HepG2 (cell line): ENCODE measurements around the gene MYOZ3. TPM values are rescaled to one million over a fixed set of nuclear protein-coding genes. Genes with fewer than 3 reads are reported as not detected.

Experiments
- ATAC-seq: fragments of 200-7000 bp; cut with Tn5 transposase; 3 replicates; pipeline ENCODE4 v1.9.1; 2020; ENCODE audit warnings: mild to moderate bottlenecking, moderate library complexity
- BruUV-seq: library from RNA; stranded (reverse); fragments of 400-500 nt; replicated peaks from 2 replicates; lab custom pipeline; 2021; lab: Mats Ljungman, UMichigan
- CTCF ChIA-PET: fragments of 300-600 bp; formaldehyde crosslinking; extraction: SDS; loops from one replicate; lab custom pipeline; 2021; ENCODE audit warnings: low total read pairs, inconsistent platforms, low intra/inter-chr PET ratio; lab: Yijun Ruan, JAX
- POLR2A ChIA-PET: fragments of 350-600 bp; sonication (Branson Sonifier 250); formaldehyde crosslinking; loops from one replicate; lab custom pipeline; 2020; ENCODE audit warnings: antibody characterized with exemption, inconsistent platforms; lab: Yijun Ruan, JAX
- DNase-seq: peaks from one replicate; pipeline ENCODE4 v3.0.0-alpha.2; 2015; ENCODE audit warnings: low spot score
- FAIRE-seq: peaks from 3 replicates; lab custom pipeline; 2011; peaks lifted over from hg19 to GRCh38; lab: Jason Lieb, UNC
- H2AFZ ChIP-seq: one replicate; pipeline ENCODE4 v1.6.1; 2011; ENCODE audit warnings: low read length, inconsistent platforms
- H3K27ac ChIP-seq: fragments of 300-600 bp; 3 replicates; pipeline ENCODE4 v1.8.0; 2011; ENCODE audit warnings: mixed run types, mild to moderate bottlenecking, mixed read lengths, low read length, inconsistent platforms; ENCODE audit not compliant: insufficient read depth; ENCODE audit errors: extremely low read length
- H3K27me3 ChIP-seq, 2 experiments: fragments of 200-600 bp in 1 of 2; 2 replicates in 1 of 2; 3 replicates in 1 of 2; pipeline versions ENCODE4 v1.6.0 to v1.8.0; 2011; ENCODE audit warnings: low read length in 2 of 2, mild to moderate bottlenecking in 2 of 2, moderate library complexity in 2 of 2, inconsistent platforms in 1 of 2; ENCODE audit not compliant: insufficient read depth in 2 of 2, control insufficient read depth in 1 of 2
- H3K36me3 ChIP-seq, 2 experiments: fragments of 200-600 bp in 1 of 2; replicated peaks in 1 of 2; 2 replicates in 1 of 2; 3 replicates in 1 of 2; pipeline versions ENCODE4 v1.5.1 to v1.8.0; 2011; ENCODE audit warnings: low read length in 2 of 2, inconsistent platforms in 1 of 2; ENCODE audit not compliant: insufficient read depth in 2 of 2, control insufficient read depth in 1 of 2
- H3K4me1 ChIP-seq: 2 replicates; pipeline ENCODE4 v1.5.1; 2012; ENCODE audit warnings: low read length, inconsistent platforms; ENCODE audit not compliant: insufficient read depth
- H3K4me2 ChIP-seq: 2 replicates; pipeline ENCODE4 v1.6.0; 2011; ENCODE audit warnings: low read depth, low read length, inconsistent platforms
- H3K4me3 ChIP-seq, 3 experiments: fragments of 200-600 bp in 1 of 3; sonication (generic), shearing (Covaris generic) in 1 of 3; replicated peaks in 1 of 3; 2 replicates each; pipeline ENCODE4 v1.5.1; 2011 to 2016; ENCODE audit warnings: low read length in 3 of 3, inconsistent platforms in 2 of 3, low read depth in 2 of 3, mild to moderate bottlenecking in 2 of 3, control low read depth in 1 of 3, mixed read lengths in 1 of 3; ENCODE audit not compliant: insufficient read depth in 1 of 3
- H3K79me2 ChIP-seq: one replicate; pipeline ENCODE4 v1.6.1; 2011; ENCODE audit warnings: low read length, inconsistent platforms; ENCODE audit not compliant: insufficient read depth
- H3K9ac ChIP-seq: 2 replicates; pipeline ENCODE4 v1.6.0; 2011; ENCODE audit warnings: mild to moderate bottlenecking, low read depth, low read length, inconsistent platforms; ENCODE audit not compliant: insufficient read depth
- H3K9me3 ChIP-seq: 2 replicates; pipeline ENCODE4 v1.5.1; 2012; ENCODE audit warnings: mild to moderate bottlenecking, low read length
- H4K20me1 ChIP-seq: 2 replicates; pipeline ENCODE4 v1.6.0; 2011; ENCODE audit warnings: inconsistent platforms, mild to moderate bottlenecking, low read length, moderate library complexity; ENCODE audit not compliant: insufficient read depth
- ARNTL ChIP-seq: sonication (generic); formaldehyde crosslinking; IDR thresholded peaks from 2 replicates; pipeline ENCODE4 v1.4.0; 2020; ENCODE audit warnings: mild to moderate bottlenecking, missing genetic modification reagents
- CBX5 ChIP-seq: sonication (generic); formaldehyde crosslinking; IDR thresholded peaks from 2 replicates; pipeline ENCODE4 v1.4.0; 2020; ENCODE audit warnings: missing genetic modification reagents, borderline replicate concordance
- DDIT3 ChIP-seq: sonication (generic); formaldehyde crosslinking; IDR thresholded peaks from 2 replicates; pipeline ENCODE4 v1.4.0; 2020; ENCODE audit warnings: mild to moderate bottlenecking, missing genetic modification reagents
- FOXK2 ChIP-seq: fragments of 450-650 bp; IDR thresholded peaks from 2 replicates; pipeline ENCODE4 v1.6.1; 2016
- HDAC2 ChIP-seq: sonication (generic); formaldehyde crosslinking; IDR thresholded peaks from 2 replicates; pipeline ENCODE4 v1.4.0; 2020; ENCODE audit warnings: missing genetic modification reagents
- HNRNPLL ChIP-seq: fragments of 200-400 bp; formaldehyde crosslinking; IDR thresholded peaks from 2 replicates; pipeline ENCODE4 v1.6.1; 2017; ENCODE audit warnings: mild to moderate bottlenecking, low read depth, low read length; ENCODE audit not compliant: poor library complexity, severe bottlenecking
- HOXA3 ChIP-seq: sonication (generic); formaldehyde crosslinking; IDR thresholded peaks from 2 replicates; pipeline ENCODE4 v1.5.0; 2020; ENCODE audit warnings: missing genetic modification reagents
- MAFK ChIP-seq, 2 experiments: IDR thresholded peaks in 1 of 2; conservative IDR thresholded peaks in 1 of 2; 2 replicates each; pipeline ENCODE4 v1.6.1; 2011; ENCODE audit warnings: improper control_type of control experiment in 2 of 2, low read length in 2 of 2
- MNT ChIP-seq: fragments of 450-650 bp; IDR thresholded peaks from 2 replicates; pipeline ENCODE4 v1.6.1; 2016
- MXI1 ChIP-seq: IDR thresholded peaks from 3 replicates; pipeline ENCODE4 v1.6.1; 2012; ENCODE audit warnings: low read depth, low read length, inconsistent platforms, borderline replicate concordance
- NFE2 ChIP-seq: sonication (generic); formaldehyde crosslinking; IDR thresholded peaks from 2 replicates; pipeline ENCODE4 v1.4.0; 2020; ENCODE audit warnings: missing genetic modification reagents
- PAF1 ChIP-seq: IDR thresholded peaks from 2 replicates; pipeline ENCODE4 v1.6.1; 2016; ENCODE audit warnings: missing genetic modification reagents, missing compliant biosample characterization
- RNF219 ChIP-seq: sonication (generic); formaldehyde crosslinking; IDR thresholded peaks from 2 replicates; pipeline ENCODE4 v1.5.0; 2020; ENCODE audit warnings: mild to moderate bottlenecking, missing genetic modification reagents
- SAP130 ChIP-seq: IDR thresholded peaks from 2 replicates; pipeline ENCODE4 v1.6.1; 2016; ENCODE audit warnings: low read depth
- SMAD9 ChIP-seq: sonication (generic); formaldehyde crosslinking; IDR thresholded peaks from 2 replicates; pipeline ENCODE4 v1.5.1; 2020; ENCODE audit warnings: mild to moderate bottlenecking, missing genetic modification reagents
- SOX13 ChIP-seq, 3 experiments: fragments of 450-650 bp in 1 of 3; sonication (generic) in 1 of 3; formaldehyde crosslinking in 1 of 3; IDR thresholded peaks in 2 of 3; conservative IDR thresholded peaks in 1 of 3; 2 replicates each; pipeline versions ENCODE4 v1.5.0 to v1.6.1; 2016 to 2020; ENCODE audit warnings: antibody characterized with exemption in 1 of 3, mild to moderate bottlenecking in 1 of 3, missing compliant biosample characterization in 1 of 3, missing genetic modification reagents in 1 of 3, moderate library complexity in 1 of 3
- TCF7 ChIP-seq: sonication (generic); IDR thresholded peaks from 2 replicates; pipeline ENCODE4 v1.6.1; 2016; ENCODE audit warnings: antibody characterized with exemption, low read depth
- TFDP1 ChIP-seq: IDR thresholded peaks from 2 replicates; pipeline ENCODE4 v1.6.1; 2016; ENCODE audit warnings: missing compliant biosample characterization, missing genetic modification reagents, borderline replicate concordance
- TGIF2 ChIP-seq: IDR thresholded peaks from 2 replicates; pipeline ENCODE4 v1.6.1; 2016; ENCODE audit warnings: control low read depth, missing compliant biosample characterization
- WGBS: methylation state at CpG from one replicate; pipeline ENCODE4 v1.1.6; 2017; ENCODE audit warnings: low lambda C conversion rate; 5-methylcytosine and 5-hydroxymethylcytosine counted together
- in situ Hi-C: cut with HindIII; loops from 2 replicates; pipeline ENCODE4 v1.10.0; 2017; ENCODE audit warnings: low pct_unique_long_range_greater_than_20kb; ENCODE audit not compliant: extremely low pct_ligation_motif_present
- intact Hi-C: fragments of 100-400 bp; cut with micrococcal nuclease; formaldehyde crosslinking; loops from one replicate; pipeline ENCODE4 v1.10.0; 2022; ENCODE audit not compliant: unreplicated experiment
- polyA plus RNA-seq, 8 experiments: library from polyadenylated mRNA; depleted of rRNA in 3 of 8; stranded (reverse) in 7 of 8; unstranded in 1 of 8; fragments of >200 nt; fragmentation: Illumina TruSeq in 4 of 8; extraction: Trizol in 4 of 8; gene quantifications; 2 replicates each; pipeline versions ENCODE4 v1.2.1 to v1.2.3, GENCODE V29; 2011 to 2016; ENCODE audit warnings: low read depth in 4 of 8, missing spikeins in 1 of 8, mixed read lengths in 1 of 8; ENCODE audit not compliant: insufficient read depth in 1 of 8
- total RNA-seq, 5 experiments: library from RNA; depleted of rRNA; stranded (reverse); fragments of >200 nt; fragmentation: Illumina TruSeq; extraction: Trizol; gene quantifications; 2 replicates each; pipeline ENCODE4 v1.2.3, GENCODE V29; 2016; ENCODE audit warnings: low read depth in 1 of 5

The MYOZ3 gene
- total and polyA plus RNA-seq, 2 of the 13 experiments (the other 11 are each of a cell fraction or from before 2014, with no cell fraction given): 0.05 TPM; not detected in 1

GRCh38 chr5:150637245-150638052 lies 23.6 kb upstream of the MYOZ3 start:
- no peak overlapping the region for H2AFZ ChIP-seq
- whole genome bisulfite sequencing: 4% methylated on average over 16 of the region's 21 CpGs
- TF ChIP-seq SAP130 (peak; percentile 73), ARNTL (CRISPR knock-in tag) (no peak), MXI1 (peak; percentile 30; the same call in 1 of the 3 replicates), SMAD9 (CRISPR knock-in tag) (no peak), RNF219 (no peak), DDIT3 (CRISPR knock-in tag) (no peak), TFDP1 (CRISPR knock-in tag) (no peak), TCF7 (peak; percentile 44), PAF1 (CRISPR knock-in tag) (no peak), SOX13 (IDR thresholded peaks at IDR 0.05) (no peak), SOX13 (CRISPR knock-in tag; conservative IDR thresholded peaks at IDR 0.05 in 1 of 2, IDR thresholded peaks at IDR 0.05 in 1 of 2) (peak in 1 of 2 experiments; percentile 56; a peak in 1 of 4 replicates), TGIF2 (CRISPR knock-in tag) (0 out of 2 replicates have a peak, but pooled peaks have one; percentile 28), FOXK2 (peak; percentile 51; the same call in 1 of the 2 replicates), MNT (peak; percentile 51), MAFK (conservative IDR thresholded peaks at IDR 0.05 in 1 of 2, IDR thresholded peaks at IDR 0.05 in 1 of 2; ENCODE audit: low read length in 2 of 2) (no peak), HOXA3 (CRISPR knock-in tag) (0 out of 2 replicates have a peak, but pooled peaks have one; percentile 24), NFE2 (CRISPR knock-in tag) (no peak), CBX5 (CRISPR knock-in tag) (no peak), HNRNPLL (no peak), HDAC2 (CRISPR knock-in tag) (peak; percentile 48; the same call in 1 of the 2 replicates)

More at GRCh38 chr5:150637245-150638052, 23.6 kb upstream of the MYOZ3 start:
- DNase-seq (peak; percentile 75), ATAC-seq (peak; percentile 56), FAIRE-seq (no peak)
- Histone ChIP-seq H3K9ac (no peak overlapping the region), H3K4me1 (peaks cover 62% of the 10 kb centered on the region), H3K27ac (no peak overlapping the region), H3K27me3 (peaks cover 0 to 3% of the 10 kb centered on the region in 2 experiments; a peak in 1 of 5 replicates), H3K4me2 (peak overlapping the region; percentile 46), H3K79me2 (no peaks in the 10 kb centered on the region), H3K36me3 (no peaks in the 10 kb centered on the region), H4K20me1 (no peaks in the 10 kb centered on the region), H3K9me3 (no peaks in the 10 kb centered on the region), H3K4me3 (peak overlapping the region in 1 of 3 experiments; percentile 26; a peak in 2 of 6 replicates)
- intact Hi-C loops (loop anchor here (10.0 kb wide), 1 partner anchor 173 kb away; no protein-coding TSS in a partner anchor), in situ Hi-C loops (no loop called here)
- POLR2A ChIA-PET: no interaction called here
- no TSS peak for BruUV-seq
- CTCF ChIA-PET: interaction anchor here (0.9 kb wide), 1 partner anchor 75 kb away, joined by 3 read pairs; no protein-coding TSS in a partner anchor
